H1 (cell line): ENCODE data around the gene FAM181B. TPM values are rescaled to one million over a fixed set of nuclear protein-coding genes. Genes with fewer than 3 reads are reported as not detected.

ENCODE experiments used
- CTCF ChIA-PET: fragments of 300-600 bp; sonication (Branson Sonifier 250); formaldehyde crosslinking; loops from one replicate; lab custom pipeline; 2021; ENCODE audit not compliant: partially characterized antibody; lab: Charles Lee
- POLR2A ChIA-PET: fragments of 300-600 bp; sonication (Branson Sonifier 250); formaldehyde crosslinking; loops from one replicate; lab custom pipeline; 2021; ENCODE audit warnings: inconsistent platforms; ENCODE audit not compliant: partially characterized antibody; lab: Charles Lee
- DNase-seq, 2 experiments: peaks; one replicate each; pipeline versions ENCODE4 v3.0.0 to v3.0.0-alpha.2; 2010 to 2022; ENCODE audit warnings: low spot score in 2 of 2, low read depth in 1 of 2, mixed read lengths in 1 of 2
- FAIRE-seq: peaks from 2 replicates; lab custom pipeline; 2011; peaks lifted over from hg19 to GRCh38; lab: Jason Lieb, UNC
- H2AFZ ChIP-seq: 2 replicates; pipeline ENCODE4 v1.8.1; 2012; ENCODE audit warnings: low read length, inconsistent platforms
- H2AK5ac ChIP-seq: 2 replicates; pipeline ENCODE4 v1.6.1; 2013; ENCODE audit warnings: low read depth, low read length
- H2BK120ac ChIP-seq: replicated peaks from 2 replicates; pipeline ENCODE3; 2013; ENCODE audit warnings: low read depth, low read length, inconsistent platforms
- H2BK12ac ChIP-seq: 2 replicates; pipeline ENCODE4 v1.6.1; 2013; ENCODE audit warnings: low read depth, low read length
- H2BK15ac ChIP-seq: 2 replicates; pipeline ENCODE4 v1.6.1; 2013; ENCODE audit warnings: low read length
- H2BK20ac ChIP-seq: 2 replicates; pipeline ENCODE4 v1.6.1; 2013; ENCODE audit warnings: low read length
- H2BK5ac ChIP-seq: 2 replicates; pipeline ENCODE4 v1.6.1; 2013; ENCODE audit warnings: low read depth, low read length
- H3K14ac ChIP-seq: 2 replicates; pipeline ENCODE4 v1.6.1; 2013; ENCODE audit warnings: inconsistent platforms; ENCODE audit not compliant: insufficient read length
- H3K18ac ChIP-seq: 2 replicates; pipeline ENCODE4 v1.6.1; 2013; ENCODE audit warnings: low read length; ENCODE audit errors: extremely low read depth
- H3K23ac ChIP-seq: 2 replicates; pipeline ENCODE4 v1.6.1; 2013; ENCODE audit warnings: inconsistent platforms; ENCODE audit not compliant: insufficient read length
- H3K23me2 ChIP-seq: 2 replicates; pipeline ENCODE4 v1.6.1; 2013; ENCODE audit warnings: low read depth, low read length
- H3K27ac ChIP-seq: 2 replicates; pipeline ENCODE4 v1.6.1; 2011; ENCODE audit warnings: low read depth, low read length, inconsistent platforms
- H3K27me3 ChIP-seq, 4 experiments: replicated peaks in 1 of 4; 1 replicate in 1 of 4; 2 replicates in 3 of 4; pipeline versions ENCODE4 v1.6.1 to v1.8.1; 2011 to 2013; ENCODE audit warnings: low read length in 3 of 4, mild to moderate bottlenecking in 3 of 4, inconsistent platforms in 2 of 4, mixed read lengths in 2 of 4, moderate library complexity in 1 of 4; ENCODE audit not compliant: control insufficient read depth in 3 of 4, insufficient read depth in 3 of 4; ENCODE audit errors: extremely low read depth in 1 of 4
- H3K36me3 ChIP-seq, 4 experiments: 2 replicates each; pipeline versions ENCODE4 v1.6.1 to v1.8.1; 2011 to 2013; ENCODE audit warnings: mild to moderate bottlenecking in 4 of 4, low read length in 3 of 4, moderate library complexity in 2 of 4, control low read depth in 1 of 4, inconsistent platforms in 1 of 4; ENCODE audit not compliant: insufficient read depth in 4 of 4, control insufficient read depth in 2 of 4
- H3K4ac ChIP-seq: replicated peaks from 2 replicates; pipeline ENCODE3; 2013; ENCODE audit warnings: low read length, low read depth, mixed read lengths, inconsistent platforms; ENCODE audit not compliant: insufficient read length
- H3K4me1 ChIP-seq, 4 experiments: replicated peaks in 1 of 4; 1 replicate in 1 of 4; 2 replicates in 3 of 4; pipeline versions ENCODE4 v1.6.1 to v1.8.1; 2011 to 2013; ENCODE audit warnings: low read length in 3 of 4, inconsistent platforms in 2 of 4, mixed read lengths in 1 of 4; ENCODE audit not compliant: insufficient read depth in 4 of 4, control insufficient read depth in 3 of 4
- H3K4me2 ChIP-seq, 2 experiments: 2 replicates each; pipeline versions ENCODE4 v1.6.1 to v1.8.1; 2011 to 2013; ENCODE audit warnings: low read depth in 2 of 2, low read length in 2 of 2, control low read depth in 1 of 2, inconsistent platforms in 1 of 2, mild to moderate bottlenecking in 1 of 2; ENCODE audit not compliant: insufficient read depth in 1 of 2
- H3K4me3 ChIP-seq, 4 experiments: fragments of 200-600, 300-600 bp in 1 of 4; sonication (generic), shearing (Covaris generic), sonication (Bioruptor Twin) in 1 of 4; 2 replicates each; pipeline versions ENCODE4 v1.5.1 to v1.8.1; 2011 to 2016; ENCODE audit warnings: low read length in 4 of 4, low read depth in 3 of 4, control low read depth in 2 of 4, inconsistent platforms in 2 of 4, mild to moderate bottlenecking in 2 of 4, mixed read lengths in 1 of 4, moderate library complexity in 1 of 4; ENCODE audit not compliant: insufficient read depth in 2 of 4; ENCODE audit errors: extremely low read depth in 1 of 4
- H3K56ac ChIP-seq: replicated peaks from 2 replicates; pipeline ENCODE3; 2013; ENCODE audit warnings: low read depth, mild to moderate bottlenecking, mixed read lengths, low read length, inconsistent platforms; ENCODE audit not compliant: insufficient read length
- H3K79me1 ChIP-seq: 2 replicates; pipeline ENCODE4 v1.6.1; 2013; ENCODE audit warnings: low read depth, low read length, control low read depth
- H3K79me2 ChIP-seq, 2 experiments: 2 replicates each; pipeline versions ENCODE4 v1.6.1 to v1.8.1; 2012 to 2013; ENCODE audit warnings: low read length in 2 of 2, mild to moderate bottlenecking in 2 of 2, inconsistent platforms in 1 of 2; ENCODE audit not compliant: insufficient read depth in 2 of 2, control insufficient read depth in 1 of 2
- H3K9ac ChIP-seq, 4 experiments: replicated peaks in 1 of 4; 1 replicate in 1 of 4; 2 replicates in 3 of 4; pipeline versions ENCODE4 v1.6.1 to v1.8.1; 2011 to 2013; ENCODE audit warnings: low read depth in 3 of 4, low read length in 3 of 4, control low read depth in 2 of 4, mild to moderate bottlenecking in 2 of 4, moderate library complexity in 2 of 4, inconsistent platforms in 1 of 4; ENCODE audit errors: extremely low read depth in 1 of 4
- H3K9me3 ChIP-seq, 2 experiments: 2 replicates each; pipeline versions ENCODE4 v1.6.1 to v1.8.1; 2012 to 2013; ENCODE audit warnings: mild to moderate bottlenecking in 2 of 2, moderate library complexity in 2 of 2, control low read depth in 1 of 2, inconsistent platforms in 1 of 2, low read depth in 1 of 2, low read length in 1 of 2, mixed read lengths in 1 of 2; ENCODE audit not compliant: insufficient read depth in 2 of 2
- H4K20me1 ChIP-seq, 2 experiments: replicated peaks in 1 of 2; 2 replicates each; pipeline versions ENCODE3 to v1.8.1; 2011 to 2013; ENCODE audit warnings: inconsistent platforms in 2 of 2, low read length in 2 of 2, mild to moderate bottlenecking in 1 of 2; ENCODE audit not compliant: insufficient read depth in 2 of 2, control insufficient read depth in 1 of 2
- H4K5ac ChIP-seq: 2 replicates; pipeline ENCODE4 v1.6.1; 2013; ENCODE audit warnings: low read length, low read depth, mixed read lengths, inconsistent platforms; ENCODE audit not compliant: insufficient read length
- H4K8ac ChIP-seq: 2 replicates; pipeline ENCODE4 v1.8.0; 2013; ENCODE audit warnings: mild to moderate bottlenecking, moderate library complexity, low read length, inconsistent platforms; ENCODE audit not compliant: insufficient read depth; ENCODE audit errors: extremely low read depth
- H4K91ac ChIP-seq: replicated peaks from 2 replicates; pipeline ENCODE3; 2013; ENCODE audit warnings: low read length, mixed read lengths, inconsistent platforms; ENCODE audit not compliant: insufficient read length
- BRCA1 ChIP-seq: IDR thresholded peaks from 2 replicates; pipeline ENCODE4 v1.6.1; 2012; ENCODE audit warnings: low read depth, low read length, improper control_type of control experiment
- EP300 ChIP-seq, 2 experiments: IDR thresholded peaks; 1 replicate in 1 of 2; 2 replicates in 1 of 2; pipeline ENCODE4 v1.6.1; 2011 to 2012; ENCODE audit warnings: low read depth in 2 of 2, low read length in 2 of 2, mild to moderate bottlenecking in 2 of 2, borderline replicate concordance in 1 of 2, inconsistent platforms in 1 of 2, moderate library complexity in 1 of 2
- GTF2F1 ChIP-seq: IDR thresholded peaks from 2 replicates; pipeline ENCODE4 v1.6.1; 2012; ENCODE audit warnings: low read depth, low read length, improper control_type of control experiment, borderline replicate concordance
- HDAC2 ChIP-seq, 2 experiments: fragments of 300-600 bp in 1 of 2; sonication (generic) in 1 of 2; IDR thresholded peaks; 2 replicates each; pipeline ENCODE4 v1.6.1; 2011 to 2012; ENCODE audit warnings: low read depth in 2 of 2, low read length in 2 of 2, mild to moderate bottlenecking in 2 of 2, moderate library complexity in 2 of 2, borderline replicate concordance in 1 of 2, inconsistent platforms in 1 of 2
- KDM4A ChIP-seq: IDR thresholded peaks from one replicate; pipeline ENCODE4 v1.7.1; 2012; ENCODE audit warnings: low read depth, mild to moderate bottlenecking, moderate library complexity, low read length, inconsistent platforms; ENCODE audit not compliant: severe bottlenecking
- MAX ChIP-seq: IDR thresholded peaks from 2 replicates; pipeline ENCODE4 v1.6.1; 2012; ENCODE audit warnings: inconsistent platforms
- POLR2AphosphoS5 ChIP-seq: IDR thresholded peaks from 2 replicates; pipeline ENCODE4 v1.6.1; 2011; ENCODE audit warnings: low read depth, low read length
- SAP30 ChIP-seq: fragments of 300-600 bp; sonication (generic); IDR thresholded peaks from 2 replicates; pipeline ENCODE4 v1.7.1; 2012; ENCODE audit warnings: low read length, moderate library complexity, mild to moderate bottlenecking, inconsistent platforms; ENCODE audit not compliant: insufficient read depth, insufficient replicate concordance
- SIRT6 ChIP-seq: IDR thresholded peaks from one replicate; pipeline ENCODE4 v1.7.1; 2012; ENCODE audit warnings: low read length, inconsistent platforms
- SRF ChIP-seq: IDR thresholded peaks from 2 replicates; pipeline ENCODE4 v1.6.1; 2011; ENCODE audit warnings: mild to moderate bottlenecking, low read depth, low read length, moderate library complexity
- SUZ12 ChIP-seq: fragments of 200-600 bp; sonication (generic); IDR thresholded peaks from 2 replicates; pipeline ENCODE4 v1.6.1; 2012; ENCODE audit warnings: mild to moderate bottlenecking, inconsistent platforms, low read length, moderate library complexity, mixed read lengths
- WGBS, 2 experiments: shearing (Covaris generic) in 1 of 2; methylation state at CpG; one replicate each; pipeline versions ENCODE4 v1.1.6 to v1.1.7; 2013 to 2015; ENCODE audit warnings: low lambda C conversion rate in 2 of 2, mixed read lengths in 2 of 2, inconsistent platforms in 1 of 2, low coverage in 1 of 2, missing lambda C conversion rate in 1 of 2; ENCODE audit not compliant: insufficient replicate concordance in 2 of 2, insufficient coverage in 1 of 2, insufficient read length in 1 of 2; ENCODE audit errors: extremely low coverage in 1 of 2, missing lambda C conversion rate in 1 of 2; 5-methylcytosine and 5-hydroxymethylcytosine counted together
- polyA plus RNA-seq, 7 experiments: library from polyadenylated mRNA; depleted of rRNA in 3 of 7; stranded (reverse) in 5 of 7; unstranded in 2 of 7; fragments of >200 nt in 5 of 7; fragments of 200-250 nt in 2 of 7; gene quantifications; 1 replicate in 5 of 7; 2 replicates in 1 of 7; 4 replicates in 1 of 7; pipeline versions ENCODE4 v1.2.1 to v1.2.3, GENCODE V29; 2011 to 2013; ENCODE audit warnings: missing spikeins in 2 of 7, mixed read lengths in 2 of 7
- total RNA-seq: library from RNA; stranded (reverse); fragmentation: NEBNext Ultra II Directional; extraction: Animal tissue kit (Norgen Biotek cat#: 25700); gene quantifications from 2 replicates; pipeline ENCODE4 v1.2.1, GENCODE V29; 2021

FAM181B gene
- total and polyA plus RNA-seq, 2 of the 8 experiments (the other 6 are each of a cell fraction or from before 2014, with no cell fraction given): 0.21 to 0.37 TPM

GRCh38 chr11:82753921-82754320 is 20.3 kb upstream of the FAM181B start:
- ChIA-PET POLR2A (no interaction called here), CTCF (interaction anchor here (2.2 kb wide), 1 partner anchor 21 kb away, joined by 10 read pairs; no protein-coding TSS in a partner anchor)
- Histone ChIP-seq H3K9ac (no peak overlapping the region), H3K4me2 (no peak overlapping the region), H3K79me2 (no peaks in the 10 kb centered on the region), H3K4ac (no peak overlapping the region), H3K4me3 (no peak overlapping the region), H4K5ac (no peak overlapping the region), H3K4me1 (peaks cover 0 to 8% (median 1%) of the 10 kb centered on the region in 4 experiments; a peak in 3 of 7 replicates), H3K18ac (no peak overlapping the region), H4K8ac (no peak overlapping the region), H2BK15ac (no peak overlapping the region), H3K36me3 (no peaks in the 10 kb centered on the region), H3K23me2 (no peaks in the 10 kb centered on the region), H3K56ac (no peak overlapping the region), H3K27ac (no peak overlapping the region), H2AFZ (no peak overlapping the region), H3K79me1 (no peaks in the 10 kb centered on the region), H2AK5ac (no peak overlapping the region), H2BK120ac (no peak overlapping the region), H3K27me3 (no peaks in the 10 kb centered on the region), H4K20me1 (no peaks in the 10 kb centered on the region), H3K9me3 (no peaks in the 10 kb centered on the region), H4K91ac (no peak overlapping the region), H2BK12ac (no peak overlapping the region), H3K14ac (no peak overlapping the region), H3K23ac (no peak overlapping the region), H2BK20ac (no peak overlapping the region), H2BK5ac (no peak overlapping the region)
- FAIRE-seq: no peak
- no peak for DNase-seq
- 89% methylated on average over 1 of the region's 1 CpG; no CpG with 5 or more reads in 1 of the 2 experiments for WGBS, 2 experiments
- TF ChIP-seq SAP30 (no peak), KDM4A (no peak), MAX (no peak), POLR2AphosphoS5 (no peak), SUZ12 (no peak), HDAC2 (IDR thresholded peaks at IDR 0.05; ENCODE audit: borderline replicate concordance in 1 of 2, low read depth in 2 of 2, low read length in 2 of 2) (no peak), EP300 (IDR thresholded peaks at IDR 0.05; ENCODE audit: borderline replicate concordance in 1 of 2, low read depth in 2 of 2, low read length in 2 of 2) (no peak), BRCA1 (no peak), SRF (no peak), SIRT6 (no peak), GTF2F1 (no peak)
